AG20443 (cell line): ENCODE measurements around the gene RFNG.
A peak's percentile ranks its signal among the peaks of the same experiment; 100 is the strongest.

Source experiments
- DNase-seq: peaks from one replicate; pipeline ENCODE4 v3.0.0; 2012; ENCODE audit warnings: low spot score, mixed read lengths

RFNG gene, protein sequence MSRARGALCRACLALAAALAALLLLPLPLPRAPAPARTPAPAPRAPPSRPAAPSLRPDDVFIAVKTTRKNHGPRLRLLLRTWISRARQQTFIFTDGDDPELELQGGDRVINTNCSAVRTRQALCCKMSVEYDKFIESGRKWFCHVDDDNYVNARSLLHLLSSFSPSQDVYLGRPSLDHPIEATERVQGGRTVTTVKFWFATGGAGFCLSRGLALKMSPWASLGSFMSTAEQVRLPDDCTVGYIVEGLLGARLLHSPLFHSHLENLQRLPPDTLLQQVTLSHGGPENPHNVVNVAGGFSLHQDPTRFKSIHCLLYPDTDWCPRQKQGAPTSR

DNA sequence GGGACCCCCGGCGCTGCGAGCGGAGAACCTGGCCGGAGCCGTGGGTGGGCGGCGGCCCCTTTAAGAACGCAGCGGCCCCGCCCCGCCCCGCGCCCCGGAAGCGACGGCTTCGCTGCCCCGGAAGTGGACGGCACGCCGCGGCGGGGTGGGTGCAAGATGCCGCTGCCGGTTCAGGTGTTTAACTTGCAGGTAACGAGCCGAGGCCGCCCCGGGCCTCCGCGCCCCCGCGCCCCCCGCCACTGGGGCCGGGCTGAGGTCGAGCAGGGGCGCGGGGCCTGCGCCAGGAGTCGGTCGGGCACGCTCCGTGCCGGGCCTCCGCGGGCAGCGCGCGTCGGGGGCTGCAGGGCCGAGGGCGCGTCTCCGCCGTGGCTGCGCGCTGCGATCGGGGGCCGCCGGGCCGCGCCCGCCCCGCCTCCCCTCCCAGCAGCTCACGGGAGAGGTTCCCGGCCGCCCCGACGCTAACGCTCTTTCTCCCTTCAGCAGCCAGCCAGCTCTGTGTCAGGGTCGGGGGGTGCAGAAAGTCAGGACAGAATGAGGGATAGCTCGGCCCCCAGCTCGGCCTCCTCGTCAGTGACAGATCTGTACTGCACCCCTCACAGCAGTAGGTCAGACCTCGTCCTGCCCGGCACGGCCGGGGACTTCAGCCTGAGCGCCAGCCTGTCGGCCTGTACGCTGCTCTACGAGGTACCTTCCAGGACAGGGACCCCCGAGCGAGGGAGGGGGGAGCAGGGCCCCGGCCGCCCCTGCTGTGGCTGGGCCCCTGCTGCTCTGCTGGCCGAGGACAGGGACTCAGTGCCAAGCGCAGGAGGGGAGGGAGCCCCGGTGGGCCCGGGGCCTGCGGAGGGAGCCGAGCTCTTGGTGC lies at the start of gene RFNG, which contains the start of gene GPS1:
Gene RFNG, minus strand, starts transcription at position 36 of the 862 bp plus-strand sequence. CDS start 45 bp downstream, outside the sequence.
Gene GPS1, plus strand, starts transcription at position 123 of the 862 bp plus-strand sequence. Its CDS starts 34 bp downstream, at position 157.
- DNase-seq: peak; percentile 92

DNA sequence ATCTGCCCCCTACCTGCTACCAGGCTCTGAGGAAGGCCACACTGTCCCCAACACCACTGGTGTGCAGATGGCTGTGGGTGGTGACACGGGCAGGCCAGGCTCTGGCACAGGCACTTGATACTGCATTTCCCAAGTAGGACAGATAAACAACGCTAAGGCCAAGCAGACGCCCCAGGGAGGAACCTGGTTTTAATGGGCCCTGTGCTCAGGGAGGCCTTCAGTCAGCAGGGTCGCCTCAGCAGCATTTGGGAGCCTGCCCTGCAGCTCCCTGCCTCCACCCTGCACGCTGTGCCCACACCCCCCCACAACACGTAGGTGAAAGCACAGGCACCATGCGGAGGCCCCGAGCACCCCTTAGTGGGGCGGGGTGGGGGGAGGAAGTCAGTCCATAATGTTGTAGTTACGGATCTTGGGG lies 49.7 kb upstream of the RFNG start:
- DNase-seq: no peak

DNA sequence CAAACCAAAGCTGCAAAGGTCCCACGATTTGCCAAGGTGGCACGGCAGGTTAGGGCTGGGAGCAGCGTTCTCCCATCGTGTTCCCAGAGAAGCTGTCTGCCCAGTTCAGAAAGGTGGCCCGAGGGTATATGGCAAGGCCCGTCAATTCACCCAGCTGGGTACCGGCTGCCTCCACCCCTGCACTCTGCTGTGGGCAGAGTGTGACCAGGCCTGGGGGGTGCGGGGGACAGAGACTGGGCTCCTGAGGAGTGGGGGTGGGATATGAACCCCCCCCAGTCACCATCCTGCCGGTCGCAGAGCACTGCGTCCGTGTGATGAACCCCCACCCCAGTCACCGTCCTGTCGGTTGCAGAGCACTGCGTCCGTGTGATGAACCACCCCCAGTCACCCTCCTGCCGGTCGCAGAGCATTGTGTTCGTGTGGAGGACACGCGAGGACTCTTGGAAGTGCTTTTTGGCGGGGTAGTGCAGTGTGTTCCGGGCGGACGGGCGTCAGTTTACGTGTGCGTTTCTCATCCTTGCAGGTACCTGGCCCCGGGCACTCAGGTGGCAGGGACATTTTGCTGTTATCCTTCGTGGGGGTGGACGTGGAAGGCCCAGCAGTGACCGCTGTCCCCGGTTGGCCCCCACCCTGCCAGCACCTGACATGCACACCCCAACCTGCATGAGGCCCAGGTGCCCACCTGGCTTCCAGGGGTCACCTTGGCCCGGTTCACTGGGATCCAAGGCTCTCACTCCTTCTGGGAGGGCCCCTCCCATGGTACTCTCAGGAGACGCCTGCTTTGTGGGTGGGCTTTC lies 49.1 kb upstream of the RFNG start:
- DNase-seq: no peak

DNA sequence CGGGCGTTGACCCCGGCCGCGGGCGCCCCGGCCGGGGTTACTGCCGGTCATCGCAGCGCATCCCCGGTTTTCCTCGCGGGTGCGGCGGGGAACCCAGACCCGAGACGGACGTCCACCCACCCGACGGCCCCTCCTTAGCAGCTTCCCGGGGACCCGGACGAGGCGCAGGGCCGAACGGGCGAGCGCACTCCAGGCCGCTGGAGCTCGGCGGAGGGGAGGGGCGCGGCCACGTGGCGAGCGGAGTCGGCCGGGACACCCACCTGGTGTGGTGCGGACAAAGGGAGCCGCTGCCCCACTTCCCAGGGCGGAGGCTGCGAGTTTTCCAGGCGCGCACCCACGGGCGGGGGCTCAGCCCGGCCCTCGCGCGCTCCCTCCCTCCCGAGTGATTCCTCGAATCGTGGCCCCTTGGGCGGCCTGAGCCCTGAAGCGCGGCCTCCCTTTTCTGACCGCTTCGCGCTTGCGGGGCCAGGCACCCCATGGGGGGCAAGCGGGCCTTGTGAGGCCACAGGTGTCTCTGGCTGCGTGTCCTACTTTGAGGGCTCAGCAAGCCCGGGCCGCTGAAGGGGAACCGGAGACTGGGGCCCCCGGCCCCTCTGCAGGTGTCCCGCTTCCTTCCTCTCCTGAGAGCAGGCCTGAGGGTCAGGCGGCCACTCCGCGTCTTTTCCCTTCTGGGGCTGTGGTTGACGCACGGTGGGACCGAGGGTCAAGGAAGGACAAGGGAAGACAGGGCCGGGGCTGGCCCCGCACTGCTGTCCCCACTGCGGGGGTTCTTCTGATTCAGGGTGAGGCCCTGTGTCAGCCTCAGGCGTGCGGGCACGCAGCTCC lies 47.5 kb upstream of the RFNG start:
- no peak for DNase-seq

DNA sequence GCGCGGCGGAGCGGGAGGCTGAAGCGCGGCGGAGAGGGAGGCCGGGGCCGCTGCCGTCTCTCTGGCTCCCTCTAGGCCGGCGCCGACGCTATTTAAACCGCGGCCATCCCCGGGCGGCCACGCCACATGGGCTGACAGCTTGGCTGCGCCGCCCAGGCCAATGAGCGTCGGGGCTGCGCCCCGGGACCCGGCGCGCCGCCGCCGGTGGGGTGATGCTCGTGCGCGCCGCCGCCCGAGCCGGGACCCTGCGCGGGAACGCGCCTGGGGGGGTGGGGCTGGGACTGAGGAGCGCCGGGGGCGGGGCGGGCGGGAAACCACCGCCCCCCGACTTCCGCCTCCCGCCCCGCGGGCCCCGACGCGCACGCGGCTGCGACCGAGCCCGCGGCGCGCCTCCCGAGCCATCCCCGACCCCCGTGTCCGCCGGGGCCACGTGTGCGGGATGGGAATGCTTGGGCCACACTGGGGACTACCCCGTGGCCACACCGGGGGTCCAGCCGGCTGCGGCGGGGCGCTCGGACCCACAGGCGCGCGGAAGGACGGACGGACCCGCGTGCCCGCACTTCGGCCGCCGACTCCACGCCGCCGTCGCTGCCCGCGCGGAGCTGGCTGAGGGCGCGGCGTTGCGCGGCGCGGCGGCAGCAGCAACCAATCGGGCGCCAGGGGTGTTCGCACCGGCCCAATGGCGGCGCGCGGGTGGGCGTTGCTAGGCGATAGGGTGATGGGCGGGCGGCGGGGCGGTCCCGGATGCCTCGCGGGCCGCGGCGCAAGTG lies 46.7 kb upstream of the RFNG start, which contains the start of gene FASN:
Gene FASN, minus strand, starts transcription at position 68 of the 770 bp plus-strand sequence. CDS start 1,791 bp downstream, outside the sequence.
- DNase-seq: peak; percentile 100

DNA sequence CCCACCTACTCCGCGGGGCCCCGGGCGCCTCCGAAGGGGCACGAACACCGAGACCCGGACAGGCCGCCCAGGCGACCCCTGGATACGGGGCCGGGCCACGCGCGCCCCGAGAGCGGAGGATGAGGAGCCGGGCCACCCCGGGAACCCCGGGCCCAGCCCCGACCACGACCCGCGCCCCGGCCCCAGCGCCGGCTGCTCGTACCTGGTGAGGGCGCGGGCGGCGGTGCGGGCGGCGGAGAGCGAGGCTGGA lies 46.2 kb upstream of the RFNG start:
- DNase-seq: no peak

DNA sequence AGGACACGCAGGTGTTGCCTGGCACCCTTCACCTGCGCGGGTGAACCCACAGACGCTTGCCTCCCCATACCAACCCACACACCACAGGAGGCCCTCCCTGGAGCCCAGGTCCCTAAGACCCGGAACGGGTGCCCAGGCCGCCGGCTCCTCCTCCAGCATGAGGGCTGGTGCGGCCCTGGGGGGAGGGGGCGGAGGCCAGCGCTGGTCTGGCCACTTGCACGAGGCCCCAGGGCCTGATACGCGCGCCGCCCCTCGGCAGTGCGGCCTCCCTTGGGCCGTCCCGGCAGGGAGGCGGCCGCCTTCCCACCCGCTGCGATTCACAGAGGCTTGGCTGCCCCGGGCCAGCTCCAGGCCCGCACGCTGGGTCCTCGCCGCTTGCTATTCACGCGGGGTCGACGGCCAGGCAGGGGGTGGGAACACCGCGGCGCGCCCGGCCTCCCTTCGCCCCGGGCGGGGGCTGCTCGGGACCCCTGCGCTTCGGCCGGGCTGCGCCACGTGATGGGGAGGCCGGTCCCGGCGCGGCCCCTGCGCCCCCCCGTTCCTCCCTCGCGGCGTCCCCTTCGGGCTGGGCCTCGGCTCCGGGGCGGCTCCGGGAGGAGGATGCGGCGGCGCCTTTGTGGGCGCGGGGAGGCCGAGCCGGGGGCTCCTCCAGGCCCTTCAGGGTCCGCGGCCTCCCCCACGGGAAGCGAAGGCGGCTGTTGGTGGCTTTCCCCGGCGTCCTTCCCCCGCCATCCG lies 45.7 kb upstream of the RFNG start:
- peak; percentile 86 for DNase-seq

DNA sequence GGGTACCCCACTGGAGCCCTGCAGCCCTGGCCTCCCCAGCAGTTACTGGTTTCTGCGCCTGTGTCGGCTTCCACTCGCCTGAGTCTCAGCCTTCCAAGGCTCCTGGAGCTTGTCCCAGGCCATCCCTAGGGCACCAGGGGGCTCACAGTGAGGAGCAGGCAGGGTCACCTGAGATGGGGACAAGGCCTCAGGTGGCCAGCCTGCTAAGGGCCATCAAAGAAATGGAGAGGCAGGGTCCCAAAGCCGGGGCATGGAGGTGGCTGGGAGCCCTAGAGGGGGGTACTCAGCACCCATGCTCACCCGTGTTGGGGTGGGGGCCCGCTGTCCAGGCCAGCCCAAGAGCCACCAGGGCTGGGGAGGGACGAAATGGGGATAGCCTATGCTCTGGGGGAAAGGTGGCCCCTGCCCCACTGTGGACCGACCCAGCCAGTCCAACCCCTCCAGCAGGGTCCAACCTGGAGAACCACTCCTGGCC lies 45.1 kb upstream of the RFNG start:
- no peak for DNase-seq

DNA sequence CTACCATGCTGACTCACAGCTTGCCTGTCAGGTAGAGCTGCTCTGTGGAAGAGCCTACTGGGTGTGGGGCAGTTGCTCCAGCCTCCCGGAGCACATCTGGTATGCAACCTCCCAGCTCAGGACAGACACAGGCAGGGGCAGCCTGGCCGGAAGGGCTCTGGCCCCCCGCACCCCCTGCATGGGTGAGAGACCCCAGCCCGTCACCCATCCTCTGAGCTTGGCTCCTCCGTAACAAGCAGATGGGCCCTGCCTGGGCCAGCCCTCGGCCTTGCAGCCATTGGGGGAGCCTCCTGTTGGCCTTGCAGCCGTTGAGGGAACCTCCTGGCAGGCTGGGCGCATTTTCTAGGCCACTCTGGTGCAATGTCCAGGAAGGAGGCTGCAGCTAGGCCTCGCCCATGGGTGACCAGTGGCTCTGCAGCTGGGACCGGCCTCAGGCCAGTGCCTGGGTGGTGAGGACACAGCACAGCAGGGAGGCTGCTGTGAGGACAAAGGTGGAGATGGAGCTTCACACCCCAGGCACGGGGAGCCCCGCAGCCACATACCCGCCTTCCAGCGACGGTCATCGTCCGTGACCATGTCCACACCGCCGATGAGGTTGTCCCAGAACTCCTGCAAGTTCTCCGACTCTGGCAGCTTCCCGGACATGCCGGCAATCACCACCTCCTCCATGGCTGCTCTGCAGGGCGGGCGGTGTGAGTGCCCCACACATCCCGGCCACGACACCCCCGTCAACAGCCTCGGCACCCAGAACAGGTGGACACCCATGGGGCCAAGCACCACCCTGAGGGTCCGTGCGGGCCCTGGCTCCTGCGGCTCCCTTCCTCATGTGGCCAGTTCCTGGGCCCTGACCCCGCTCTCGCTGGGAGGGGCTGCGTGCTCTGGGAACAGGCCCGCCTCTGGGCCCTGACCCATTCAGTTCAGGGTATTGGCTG lies 44.4 kb upstream of the RFNG start:
- DNase-seq: no peak

DNA sequence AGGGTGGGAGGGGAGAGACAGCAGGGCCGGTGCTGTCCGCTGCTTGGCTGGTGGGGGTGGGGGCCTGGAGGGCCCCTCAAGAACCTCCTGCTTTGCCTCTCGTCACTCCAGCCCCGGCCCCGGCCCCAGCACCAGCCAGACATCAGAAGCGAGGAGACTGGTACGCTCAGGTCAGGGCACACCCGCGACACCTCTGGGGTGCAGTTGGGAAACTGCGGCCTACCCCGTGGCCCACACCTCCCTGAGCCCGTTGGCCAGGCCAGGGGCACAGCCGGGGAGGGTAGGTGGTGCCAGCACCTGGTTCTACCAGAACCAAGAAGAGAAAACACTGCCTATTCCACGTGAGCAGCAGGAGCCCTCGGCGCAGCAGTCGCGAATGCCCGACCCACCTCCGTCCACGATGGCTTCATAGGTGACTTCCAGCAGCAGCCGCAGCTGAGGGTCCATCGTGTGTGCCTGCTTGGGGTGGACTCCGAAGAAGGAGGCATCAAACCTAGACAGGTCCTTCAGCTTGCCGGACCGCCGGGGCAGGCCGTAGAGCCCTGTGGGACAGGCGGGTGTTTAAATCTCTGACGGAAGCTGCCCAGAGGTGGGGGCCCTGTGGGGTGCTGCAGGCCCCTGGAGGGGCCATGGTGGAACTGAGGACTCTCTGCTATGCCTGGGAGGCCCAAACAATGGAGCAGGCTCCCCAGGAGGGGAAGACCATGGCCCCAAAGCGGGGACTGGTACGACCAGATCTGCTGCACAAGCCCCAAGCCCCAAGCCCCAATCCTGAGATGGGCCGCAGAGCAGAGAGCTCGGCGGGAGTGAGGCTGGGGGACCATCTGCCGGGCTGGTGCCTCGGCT lies 43.5 kb upstream of the RFNG start:
- DNase-seq: no peak

DNA sequence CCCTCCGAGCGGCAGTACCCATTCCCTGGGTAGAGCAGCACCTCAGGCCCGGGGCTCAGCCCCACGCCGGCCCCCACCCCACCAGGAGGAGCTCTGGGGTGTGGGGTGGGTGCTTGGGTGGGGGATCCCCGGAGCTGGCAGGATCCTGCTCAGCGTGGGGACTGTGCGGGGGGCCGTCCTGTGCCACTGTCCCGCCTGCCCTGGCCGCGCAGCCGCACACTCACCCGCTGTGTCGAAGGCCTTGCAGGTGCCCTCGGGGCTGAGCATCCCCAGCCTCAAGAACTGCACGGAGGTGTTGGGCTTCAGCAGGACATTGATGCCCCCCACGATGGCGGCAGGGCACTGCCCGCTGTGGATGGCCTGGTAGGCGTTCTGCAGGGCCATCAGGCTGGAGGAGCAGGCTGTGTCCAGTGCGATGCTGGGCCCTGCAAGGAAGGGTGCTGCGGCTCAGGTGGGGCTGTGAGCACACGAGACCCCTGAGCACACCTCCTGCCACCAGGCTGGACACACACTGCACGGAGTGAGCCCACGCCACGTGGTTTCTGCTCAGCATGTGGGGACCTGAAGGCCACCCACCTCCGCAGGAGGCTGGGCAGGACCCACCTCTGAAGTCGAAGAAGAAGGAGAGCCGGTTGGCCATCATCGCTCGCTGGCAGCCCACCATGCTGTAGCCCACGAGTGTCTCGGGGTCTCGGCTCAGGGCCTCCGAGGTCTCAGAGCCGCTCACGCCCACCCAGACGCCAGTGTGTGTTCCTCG lies 41.6 kb upstream of the RFNG start:
- DNase-seq: no peak

DNA sequence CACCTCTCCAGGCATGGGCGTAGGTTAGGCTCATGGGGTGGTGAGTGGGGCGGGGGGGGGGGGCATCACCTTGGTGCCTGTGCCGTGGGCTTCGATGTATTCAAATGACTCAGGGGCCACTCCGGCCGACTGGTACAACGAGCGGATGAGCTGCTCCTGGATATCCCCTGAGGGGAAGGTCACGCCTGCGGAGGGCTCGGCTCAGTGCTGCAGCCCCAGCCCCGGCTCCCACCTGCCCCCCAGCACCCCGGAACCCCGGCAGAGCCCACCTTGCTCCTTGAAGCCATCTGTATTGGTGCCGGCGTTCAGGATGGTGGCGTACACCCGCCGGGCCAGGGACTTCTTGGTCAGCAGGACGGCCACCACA lies 41.0 kb upstream of the RFNG start:
- no peak for DNase-seq

DNA sequence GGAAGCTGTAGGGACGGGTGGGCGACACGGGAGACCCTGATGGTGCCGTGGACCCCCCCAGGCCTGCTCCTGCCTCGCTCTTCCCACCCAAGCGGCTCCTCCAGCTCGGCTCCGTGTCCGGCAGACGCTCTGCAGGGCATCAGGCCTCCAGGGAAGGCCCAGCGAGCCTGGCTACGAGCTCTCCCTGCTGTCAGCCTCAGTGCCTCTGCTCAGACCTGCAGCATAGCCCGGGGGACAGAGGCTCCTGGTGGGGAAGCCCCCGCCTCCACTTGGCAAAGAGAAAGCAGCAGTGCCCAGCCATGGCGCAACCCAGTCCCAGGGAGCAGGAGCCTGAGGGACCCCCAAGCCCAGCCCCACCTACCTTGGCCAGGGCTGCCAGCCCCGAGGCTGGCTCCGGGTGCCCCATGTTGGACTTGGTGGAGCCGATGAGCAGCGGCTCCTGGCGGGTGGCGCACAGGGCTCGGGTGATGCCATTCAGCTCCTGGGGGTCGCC lies 40.5 kb upstream of the RFNG start:
- no peak for DNase-seq

DNA sequence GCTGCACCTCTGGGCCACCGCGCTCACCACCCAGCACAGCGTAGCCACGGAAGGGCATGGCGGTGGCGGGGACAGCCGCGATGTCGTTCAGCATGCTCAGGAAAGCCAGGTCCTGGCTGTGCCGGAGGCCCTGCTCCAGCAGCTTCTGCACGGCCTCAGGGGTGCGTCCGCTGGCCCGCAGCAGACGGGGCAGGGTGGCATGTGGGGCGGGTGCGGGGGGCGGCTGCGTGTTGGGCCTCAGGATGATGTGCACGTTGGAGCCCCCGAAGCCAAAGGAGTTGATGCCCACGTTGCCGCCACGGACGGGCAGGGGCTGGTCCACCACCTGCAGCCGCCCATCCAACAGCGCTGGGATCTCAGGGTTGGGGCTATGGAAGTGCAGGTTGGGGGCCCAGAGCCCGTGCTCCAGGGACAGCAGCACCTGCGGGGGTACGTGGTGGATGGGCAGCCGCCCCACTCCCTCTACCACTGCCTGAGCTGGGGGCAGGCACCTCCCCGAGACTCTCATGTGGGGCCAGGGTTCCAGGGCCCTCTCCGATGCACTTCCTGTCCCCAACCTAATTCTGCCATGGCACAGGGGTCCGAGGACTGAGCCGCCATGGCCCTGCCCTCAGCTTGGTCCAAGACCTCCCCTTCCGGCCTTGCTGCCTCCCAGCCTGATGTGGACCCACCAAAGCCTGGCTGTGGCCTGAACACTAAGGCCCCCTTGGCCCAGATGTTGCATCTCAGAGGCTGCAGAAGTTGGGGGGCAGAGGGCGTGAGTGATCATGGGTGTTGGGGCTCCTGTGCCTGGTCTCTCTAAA lies 39.9 kb upstream of the RFNG start:
- DNase-seq: no peak

DNA sequence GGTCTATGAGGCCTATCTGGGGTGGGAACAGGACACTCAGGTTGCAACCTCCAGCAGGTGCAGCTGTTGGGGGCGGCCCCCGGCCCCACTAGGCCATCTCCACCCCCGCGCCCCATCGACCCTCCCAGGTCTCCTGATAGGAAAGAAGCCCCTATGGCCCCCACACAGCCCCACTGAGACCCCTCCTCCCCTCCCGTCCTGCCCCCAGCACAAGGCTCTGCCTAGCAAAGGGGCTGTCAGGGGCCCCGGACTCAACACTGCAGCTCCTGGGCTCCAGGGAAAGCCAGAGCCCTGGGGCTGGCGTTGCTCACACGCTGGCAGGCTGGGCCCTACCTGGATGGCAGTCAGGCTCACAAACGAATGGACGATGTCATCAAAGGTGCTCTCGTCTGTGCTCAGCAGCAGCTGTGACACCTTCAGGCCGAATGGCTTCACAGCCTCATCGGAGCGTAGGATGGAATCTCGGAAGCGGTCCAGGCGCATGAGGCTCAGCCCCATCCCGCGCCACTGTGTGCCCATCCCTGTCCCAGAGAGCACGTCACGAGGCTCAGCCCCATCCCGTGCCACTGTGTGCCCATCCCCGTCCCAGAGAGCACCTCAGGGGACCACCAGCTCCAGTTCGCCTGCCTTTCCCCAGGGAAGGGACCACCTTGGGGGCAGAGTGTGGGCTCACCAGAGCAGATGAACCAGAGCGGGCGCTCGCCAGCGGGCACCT lies 39.1 kb upstream of the RFNG start:
- no peak for DNase-seq
